ENCODE results near the gene UBC. TPM values are rescaled to one million over a fixed set of nuclear protein-coding genes. Genes with fewer than 3 reads are reported as not detected.

Gene UBC
- total and polyA plus RNA-seq, 9 of the 15 experiments (the other 6 are each of a cell fraction or from before 2014, with no cell fraction given): 533 to 1,153 (median 813) TPM

- TF ChIP-seq ELF4 (CRISPR knock-in tag; IDR thresholded peaks at IDR 0.05): no peak
- peak; percentile 20 to 55; a peak in 3 of 4 replicates for TF ChIP-seq RAD21 (CRISPR knock-in tag; conservative IDR thresholded peaks at IDR 0.05 in 1 of 2, IDR thresholded peaks at IDR 0.05 in 1 of 2)
- peak; percentile 46; the same call in 1 of the 2 replicates for TF ChIP-seq MTA3 (IDR thresholded peaks at IDR 0.05; ENCODE audit: borderline replicate concordance)
- 0 out of 2 replicates have a peak, but pooled peaks have one; percentile 71 for TF ChIP-seq MYNN (IDR thresholded peaks at IDR 0.05)
- TF ChIP-seq MYNN (CRISPR knock-in tag; IDR thresholded peaks at IDR 0.05): no peak
- no peak for TF ChIP-seq ZNF354B (CRISPR knock-in tag; IDR thresholded peaks at IDR 0.05)
- peak; percentile 35; the same call in 1 of the 2 replicates for TF ChIP-seq REST (IDR thresholded peaks at IDR 0.05; ENCODE audit: borderline replicate concordance)
- no peak for TF ChIP-seq REST (CRISPR knock-in tag; IDR thresholded peaks at IDR 0.05; ENCODE audit: low read depth)
- no peak for TF ChIP-seq ZZZ3 (IDR thresholded peaks at IDR 0.05)
- no peak for TF ChIP-seq KAT8 (IDR thresholded peaks at IDR 0.05; ENCODE audit: low read depth)
- TF ChIP-seq CEBPZ (IDR thresholded peaks at IDR 0.05; ENCODE audit: borderline replicate concordance, low read depth, low read length): no peak
Observed at GRCh38 chr12:124898200-124898922, 16.1 kb downstream of the UBC start (continued).

All from K562 (cell line).